Colonic mucosa (tissue), 4 donors: ENCODE measurements around the gene IQUB. TPM values are rescaled to one million over a fixed set of nuclear protein-coding genes. Genes with fewer than 3 reads are reported as not detected.

ENCODE experiments used
- DNase-seq: peaks from one replicate; pipeline ENCODE4 v3.0.0-alpha.2; 2020
- H3K27ac ChIP-seq: fragments of 200-600 bp; one replicate; pipeline ENCODE4 v1.8.0; 2021
- H3K27me3 ChIP-seq: fragments of 200-600 bp; one replicate; pipeline ENCODE4 v1.8.0; 2021
- H3K36me3 ChIP-seq: fragments of 200-600 bp; one replicate; pipeline ENCODE4 v1.8.0; 2021
- H3K4me1 ChIP-seq: fragments of 200-600 bp; one replicate; pipeline ENCODE4 v1.8.0; 2021; ENCODE audit warnings: mild to moderate bottlenecking
- H3K4me3 ChIP-seq: fragments of 200-600 bp; one replicate; pipeline ENCODE4 v1.8.0; 2021
- H3K9ac ChIP-seq, 2 donors: one replicate each; pipeline ENCODE4 v1.7.0; 2013; ENCODE audit warnings: control low read depth in 2 of 2, low read depth in 2 of 2, low read length in 2 of 2
- H3K9me3 ChIP-seq: fragments of 200-600 bp; one replicate; pipeline ENCODE4 v1.8.0; 2021
- intact Hi-C: fragments of 100-400 bp; cut with DNase I; formaldehyde crosslinking; loops from one replicate; pipeline ENCODE4 v1.14.1; 2022
- total RNA-seq, 2 donors: library from RNA; stranded (reverse); fragmentation: NEBNext Ultra II Directional in 1 of 2; extraction: Animal tissue kit (Norgen Biotek cat#: 25700) in 1 of 2; gene quantifications; one replicate each; pipeline ENCODE4 v1.2.1, GENCODE V29; 2021
- TF ChIP-seq, protein P1 (sequence below): fragments of 200-600 bp; IDR thresholded peaks from one replicate; pipeline ENCODE4 v1.8.0; 2022; ENCODE audit warnings: antibody characterized with exemption, mild to moderate bottlenecking
- donor health status: healthy.
- donor health status: DM: no; HTN: no; CAD: no.
- donor health status: DM: no; HTN: no; CAD: no.

The IQUB gene
- total RNA-seq, 2 donors from 2014 or later = 0.16 TPM; not detected in 1

DNA sequence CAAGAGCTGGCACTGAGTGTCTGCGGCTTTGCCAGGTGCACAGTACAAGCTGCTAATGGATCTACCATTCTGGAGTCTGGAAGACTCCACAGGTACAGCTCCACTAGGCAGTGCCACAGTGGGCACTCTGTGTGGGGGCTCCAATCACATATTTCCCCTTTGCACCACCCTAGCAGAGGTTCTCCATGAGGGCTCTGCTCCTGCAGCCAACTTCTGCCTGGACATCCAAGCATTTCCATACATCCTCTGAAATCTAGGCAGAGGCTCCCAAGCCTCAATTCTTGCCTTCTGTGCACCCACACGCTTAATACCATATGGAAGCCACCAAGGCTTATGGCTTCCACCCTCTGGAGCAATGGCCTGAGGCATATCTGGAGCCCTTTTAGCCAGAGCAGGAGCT is 29.2 kb downstream of the IQUB start:
- intact Hi-C loops = no loop called here
- DNase-seq = no peak
- Histone ChIP-seq H3K36me3 (no peaks in the 10 kb centered on the region), H3K27me3 (no peaks in the 10 kb centered on the region), H3K9me3 (no peaks in the 10 kb centered on the region), H3K4me1 (no peaks in the 10 kb centered on the region), H3K27ac (no peak overlapping the region), H3K4me3 (no peak overlapping the region), H3K9ac (no peak overlapping the region)
- TF ChIP-seq, protein P1, sequence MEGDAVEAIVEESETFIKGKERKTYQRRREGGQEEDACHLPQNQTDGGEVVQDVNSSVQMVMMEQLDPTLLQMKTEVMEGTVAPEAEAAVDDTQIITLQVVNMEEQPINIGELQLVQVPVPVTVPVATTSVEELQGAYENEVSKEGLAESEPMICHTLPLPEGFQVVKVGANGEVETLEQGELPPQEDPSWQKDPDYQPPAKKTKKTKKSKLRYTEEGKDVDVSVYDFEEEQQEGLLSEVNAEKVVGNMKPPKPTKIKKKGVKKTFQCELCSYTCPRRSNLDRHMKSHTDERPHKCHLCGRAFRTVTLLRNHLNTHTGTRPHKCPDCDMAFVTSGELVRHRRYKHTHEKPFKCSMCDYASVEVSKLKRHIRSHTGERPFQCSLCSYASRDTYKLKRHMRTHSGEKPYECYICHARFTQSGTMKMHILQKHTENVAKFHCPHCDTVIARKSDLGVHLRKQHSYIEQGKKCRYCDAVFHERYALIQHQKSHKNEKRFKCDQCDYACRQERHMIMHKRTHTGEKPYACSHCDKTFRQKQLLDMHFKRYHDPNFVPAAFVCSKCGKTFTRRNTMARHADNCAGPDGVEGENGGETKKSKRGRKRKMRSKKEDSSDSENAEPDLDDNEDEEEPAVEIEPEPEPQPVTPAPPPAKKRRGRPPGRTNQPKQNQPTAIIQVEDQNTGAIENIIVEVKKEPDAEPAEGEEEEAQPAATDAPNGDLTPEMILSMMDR = no peak

DNA sequence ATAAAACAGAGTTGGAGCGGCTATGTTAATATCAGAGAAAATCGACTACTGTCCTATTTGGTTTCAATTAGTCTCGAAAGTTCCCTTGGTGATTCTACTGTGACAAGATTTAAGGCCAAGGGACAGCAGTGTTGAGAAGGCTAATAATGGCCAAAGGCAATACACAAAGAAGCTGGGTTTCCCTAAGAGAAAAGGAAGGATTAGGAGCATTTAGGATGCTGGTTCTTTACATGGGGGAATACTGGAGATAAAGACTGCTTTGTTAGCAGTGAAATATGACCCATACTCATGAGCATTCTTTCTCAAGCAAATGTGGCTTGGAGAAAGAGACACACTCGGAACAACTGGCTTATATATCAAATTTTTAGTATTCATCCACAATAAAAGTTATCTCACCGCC is 32.2 kb downstream of the IQUB start:
- H3K27ac ChIP-seq = no peak overlapping the region
- TF ChIP-seq, protein P1 = no peak
- no peaks in the 10 kb centered on the region for H3K4me1 ChIP-seq
- no peak overlapping the region for H3K4me3 ChIP-seq
- H3K9me3 ChIP-seq = no peaks in the 10 kb centered on the region
- H3K36me3 ChIP-seq = no peaks in the 10 kb centered on the region
- H3K9ac ChIP-seq = no peak overlapping the region
- no peaks in the 10 kb centered on the region for H3K27me3 ChIP-seq
- no peak for DNase-seq
- intact Hi-C loops = no loop called here

DNA sequence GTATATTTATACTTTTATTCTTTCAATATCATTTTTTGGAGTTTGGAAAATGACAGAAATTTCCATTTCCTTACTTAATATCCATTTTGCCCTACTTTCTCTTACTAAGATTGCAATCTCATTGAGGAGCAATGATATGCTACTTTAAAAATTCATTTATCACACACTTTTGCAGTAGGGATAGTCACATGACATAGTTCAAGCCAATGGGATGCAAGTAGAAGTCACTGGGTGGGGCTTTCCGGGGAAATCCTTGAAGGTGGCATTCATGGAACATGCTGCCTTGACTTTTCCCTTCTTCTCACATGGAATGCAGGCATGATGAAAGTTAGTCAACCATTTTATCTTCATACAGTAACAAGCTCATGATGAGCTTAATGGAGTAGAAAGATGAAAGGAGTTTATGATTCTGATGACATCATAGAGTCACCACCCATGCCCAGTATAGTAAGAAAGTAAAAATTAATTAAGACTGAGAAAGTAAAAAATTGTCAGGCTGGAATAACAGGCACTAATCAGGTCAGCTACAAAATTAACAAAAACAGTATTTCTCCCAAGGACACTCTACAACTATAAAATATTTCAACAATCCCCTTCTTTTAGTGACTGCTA is 33.4 kb downstream of the IQUB start:
- Histone ChIP-seq H3K36me3 (no peaks in the 10 kb centered on the region), H3K27ac (no peak overlapping the region), H3K4me1 (no peaks in the 10 kb centered on the region), H3K4me3 (no peak overlapping the region), H3K9ac (no peak overlapping the region), H3K27me3 (no peaks in the 10 kb centered on the region), H3K9me3 (no peaks in the 10 kb centered on the region)
- no peak for DNase-seq
- TF ChIP-seq, protein P1 = no peak
- intact Hi-C loops = no loop called here

DNA sequence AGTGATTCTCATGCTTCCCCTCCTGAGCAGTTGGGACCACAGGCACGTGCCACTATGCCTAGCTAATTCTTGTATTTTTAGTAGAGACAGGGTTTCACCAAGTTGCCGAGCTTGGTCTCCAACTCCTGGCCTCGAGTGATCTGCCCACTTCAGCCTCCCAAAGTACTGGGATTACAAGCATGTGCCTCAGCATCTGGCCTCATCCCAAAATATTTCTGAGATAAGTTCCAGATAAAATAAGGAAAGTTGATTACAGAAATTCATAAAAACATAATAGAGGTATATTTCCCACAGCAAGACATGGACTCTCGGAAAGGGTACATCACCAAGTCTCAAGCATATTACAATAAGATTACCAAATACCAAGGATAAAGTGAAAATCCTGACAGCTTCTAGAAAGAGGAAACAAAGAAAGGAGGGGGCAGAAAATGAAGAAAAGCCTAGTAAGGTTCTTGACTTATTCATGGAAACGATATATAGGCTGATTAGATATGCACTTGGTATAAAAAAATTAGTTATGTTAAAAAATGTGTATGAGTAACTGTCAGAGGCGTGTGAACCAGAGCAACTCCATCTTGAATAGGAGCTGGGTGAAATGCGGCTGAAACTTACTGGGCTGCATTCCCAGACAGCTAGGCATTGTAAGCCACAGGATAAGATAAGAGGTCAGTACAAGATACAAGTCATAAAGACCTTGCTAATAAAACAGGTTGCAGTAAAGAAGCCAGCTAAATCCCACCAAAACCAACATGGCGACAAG is 35.0 kb downstream of the IQUB start:
- Histone ChIP-seq H3K27me3 (no peaks in the 10 kb centered on the region), H3K4me3 (no peak overlapping the region), H3K4me1 (no peaks in the 10 kb centered on the region), H3K9ac (no peak overlapping the region), H3K27ac (no peak overlapping the region), H3K9me3 (no peaks in the 10 kb centered on the region), H3K36me3 (no peaks in the 10 kb centered on the region)
- TF ChIP-seq, protein P1 = no peak
- intact Hi-C loops = loop anchor here (10.0 kb wide), 1 partner anchor 365 kb away; no protein-coding TSS in a partner anchor
- DNase-seq = no peak

DNA sequence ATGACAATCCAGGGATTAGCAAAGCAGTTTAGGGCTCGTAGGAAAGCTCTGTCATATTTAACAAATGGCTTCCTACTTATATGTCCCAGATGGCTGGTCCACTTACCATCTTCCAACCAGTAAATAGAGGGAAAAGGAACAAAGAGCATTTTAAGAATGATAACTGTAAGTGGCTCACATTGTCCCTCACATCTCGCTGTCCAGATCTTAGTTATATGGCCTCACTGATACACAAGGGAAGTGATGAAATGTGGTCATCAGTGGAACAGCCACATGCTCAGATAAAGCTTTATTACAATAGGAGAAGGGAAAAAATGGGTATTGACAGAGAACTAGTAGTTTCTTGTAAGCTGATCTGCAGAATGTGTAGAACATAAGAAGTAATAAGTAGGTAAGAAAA is 35.8 kb downstream of the IQUB start:
- Histone ChIP-seq H3K4me1 (no peaks in the 10 kb centered on the region), H3K36me3 (no peaks in the 10 kb centered on the region), H3K9ac (no peak overlapping the region), H3K27ac (no peak overlapping the region), H3K4me3 (no peak overlapping the region), H3K27me3 (no peaks in the 10 kb centered on the region), H3K9me3 (no peaks in the 10 kb centered on the region)
- DNase-seq = no peak
- TF ChIP-seq, protein P1 = no peak
- intact Hi-C loops = loop anchor here (10.0 kb wide), 1 partner anchor 366 kb away; no protein-coding TSS in a partner anchor
